Measurements from ENCODE around the gene RHOT2. TPM values are rescaled to one million over a fixed set of nuclear protein-coding genes. Genes with fewer than 3 reads are reported as not detected.

The RHOT2 gene
- total RNA-seq, 2 donors from 2014 or later = 62.0 to 80.4 TPM

DNA sequence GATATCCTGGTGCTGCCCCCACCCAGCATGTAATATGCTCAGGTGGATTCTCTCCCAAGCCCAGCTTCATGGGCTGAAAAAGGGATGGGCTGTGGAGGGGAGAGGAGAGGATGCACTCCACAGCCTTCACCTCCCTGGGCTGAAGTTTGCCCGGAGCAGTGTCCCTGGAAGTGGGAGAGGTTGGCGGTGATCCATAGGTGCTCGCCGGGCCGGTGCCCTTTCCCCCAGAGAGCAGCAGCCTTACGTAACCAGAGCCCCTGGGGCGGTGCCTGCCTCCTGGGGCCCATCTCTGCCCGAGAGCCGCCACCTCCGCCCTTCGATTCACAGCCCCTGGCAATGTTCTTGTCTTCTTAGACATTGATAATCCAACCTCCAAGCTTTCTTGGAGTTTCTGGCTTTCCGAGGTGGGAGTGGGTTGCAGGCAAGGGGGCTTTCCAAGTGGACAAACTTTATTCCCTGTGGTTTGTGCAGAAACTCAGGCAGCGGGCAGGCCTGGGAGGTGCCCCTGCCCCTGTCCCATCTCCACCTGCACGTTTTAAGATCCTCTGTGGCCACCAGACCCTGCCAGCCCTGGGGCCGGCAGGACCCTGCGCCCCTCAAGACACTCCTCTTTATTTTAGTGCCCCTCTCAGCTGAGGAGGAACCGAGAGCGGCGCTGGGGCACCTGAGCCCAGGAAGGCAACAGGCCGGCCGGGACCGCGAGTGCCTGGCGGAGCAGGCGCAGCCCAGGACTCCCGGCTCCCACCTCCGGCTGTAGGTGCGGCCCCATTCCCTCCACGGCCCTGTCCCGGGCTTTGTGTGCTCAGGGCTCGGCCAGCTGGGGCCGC, 21.9 kb upstream of the RHOT2 start:
- no peak for ATAC-seq (ENCODE audit: insufficient number of reproducible peaks, low FRiP score, low read depth)
- Histone ChIP-seq H3K9me3 (no peaks in the 10 kb centered on the region), H3K4me3 (no peak overlapping the region), H3K27me3 (replicated peaks; ENCODE audit: insufficient read depth) (no peaks in the 10 kb centered on the region), H3K27ac (no peak overlapping the region), H3K4me1 (ENCODE audit: control insufficient read depth in 1 of 2, low read depth in 2 of 2) (peaks cover 25 to 40% of the 10 kb centered on the region in 2 donors), H3K36me3 (no peaks in the 10 kb centered on the region)
- TF ChIP-seq, protein P1, sequence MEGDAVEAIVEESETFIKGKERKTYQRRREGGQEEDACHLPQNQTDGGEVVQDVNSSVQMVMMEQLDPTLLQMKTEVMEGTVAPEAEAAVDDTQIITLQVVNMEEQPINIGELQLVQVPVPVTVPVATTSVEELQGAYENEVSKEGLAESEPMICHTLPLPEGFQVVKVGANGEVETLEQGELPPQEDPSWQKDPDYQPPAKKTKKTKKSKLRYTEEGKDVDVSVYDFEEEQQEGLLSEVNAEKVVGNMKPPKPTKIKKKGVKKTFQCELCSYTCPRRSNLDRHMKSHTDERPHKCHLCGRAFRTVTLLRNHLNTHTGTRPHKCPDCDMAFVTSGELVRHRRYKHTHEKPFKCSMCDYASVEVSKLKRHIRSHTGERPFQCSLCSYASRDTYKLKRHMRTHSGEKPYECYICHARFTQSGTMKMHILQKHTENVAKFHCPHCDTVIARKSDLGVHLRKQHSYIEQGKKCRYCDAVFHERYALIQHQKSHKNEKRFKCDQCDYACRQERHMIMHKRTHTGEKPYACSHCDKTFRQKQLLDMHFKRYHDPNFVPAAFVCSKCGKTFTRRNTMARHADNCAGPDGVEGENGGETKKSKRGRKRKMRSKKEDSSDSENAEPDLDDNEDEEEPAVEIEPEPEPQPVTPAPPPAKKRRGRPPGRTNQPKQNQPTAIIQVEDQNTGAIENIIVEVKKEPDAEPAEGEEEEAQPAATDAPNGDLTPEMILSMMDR (IDR thresholded peaks at IDR 0.05) = no peak
- DNase-seq (ENCODE audit: low spot score) = no peak

DNA sequence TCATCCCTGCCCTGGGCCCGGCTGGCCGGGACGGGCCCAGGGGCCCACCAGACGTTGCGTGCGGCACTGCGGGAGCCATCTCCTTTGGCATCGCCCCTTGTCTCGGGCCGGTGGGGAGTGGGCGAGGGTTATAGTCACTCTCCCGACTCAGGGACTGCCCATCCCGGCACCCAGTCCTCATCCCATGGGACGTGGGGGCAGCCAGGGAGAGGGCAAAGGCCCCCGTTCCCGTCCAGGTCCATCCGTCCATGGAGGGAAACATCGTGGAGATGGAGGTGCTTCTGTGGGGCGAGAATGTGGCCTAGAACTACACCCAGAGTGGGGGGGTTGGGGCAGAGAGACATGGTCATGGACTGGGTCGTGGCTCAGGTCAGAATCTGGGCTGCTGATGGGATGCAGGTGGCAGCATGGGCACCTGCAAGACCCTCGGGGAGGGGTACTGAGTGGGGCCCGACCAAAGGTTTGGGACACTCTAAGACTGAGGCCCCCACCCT, 21.2 kb upstream of the RHOT2 start:
- ATAC-seq (ENCODE audit: insufficient number of reproducible peaks, low FRiP score, low read depth) (no peak), DNase-seq (ENCODE audit: low spot score) (no peak)
- no peaks in the 10 kb centered on the region for H3K27me3 ChIP-seq (replicated peaks; ENCODE audit: insufficient read depth)
- H3K27ac ChIP-seq = no peak overlapping the region
- H3K36me3 ChIP-seq = no peaks in the 10 kb centered on the region
- no peak overlapping the region for H3K4me3 ChIP-seq
- H3K4me1 ChIP-seq (ENCODE audit: control insufficient read depth in 1 of 2, low read depth in 2 of 2) = peaks cover 25 to 38% of the 10 kb centered on the region in 2 donors
- H3K9me3 ChIP-seq = no peaks in the 10 kb centered on the region
- TF ChIP-seq, protein P1 (IDR thresholded peaks at IDR 0.05) = no peak

DNA sequence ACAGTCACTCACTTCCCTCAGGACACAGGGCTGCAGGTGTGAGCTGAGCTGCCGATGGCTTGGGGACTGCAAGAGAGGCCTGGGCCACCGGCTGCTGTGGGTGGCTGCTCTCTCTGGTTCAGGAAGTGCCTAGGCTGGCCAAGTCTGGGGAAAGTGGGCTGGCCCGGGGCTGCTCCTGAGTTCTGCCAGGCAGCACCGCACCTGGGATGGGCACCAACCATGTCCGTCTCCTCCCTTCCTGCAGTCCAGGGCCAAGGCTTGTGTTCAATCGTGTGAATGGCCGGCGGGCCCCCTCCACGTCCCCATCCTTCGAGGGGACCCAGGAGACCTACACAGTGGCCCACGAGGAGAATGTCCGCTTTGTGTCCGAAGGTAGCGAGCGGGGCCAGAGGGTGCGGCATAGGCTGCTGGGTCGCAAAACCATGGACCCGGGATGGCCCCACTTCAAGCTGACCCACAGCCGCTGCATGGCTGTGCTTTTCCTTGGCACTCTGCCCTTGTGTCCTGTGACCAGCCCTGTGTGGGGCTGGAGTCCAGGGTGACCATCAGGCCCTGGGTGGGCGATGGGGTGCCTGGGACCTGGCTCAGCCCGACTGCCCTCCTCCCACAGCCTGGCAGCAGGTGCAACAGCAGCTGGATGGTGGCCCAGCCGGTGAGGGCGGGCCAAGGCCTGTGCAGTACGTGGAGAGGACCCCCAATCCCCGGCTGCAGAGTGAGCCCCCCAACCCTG, 20.6 kb upstream of the RHOT2 start:
- no peak overlapping the region for H3K4me3 ChIP-seq
- TF ChIP-seq, protein P1 (IDR thresholded peaks at IDR 0.05) = no peak
- H3K9me3 ChIP-seq = no peaks in the 10 kb centered on the region
- H3K27ac ChIP-seq = no peak overlapping the region
- no peaks in the 10 kb centered on the region for H3K27me3 ChIP-seq (replicated peaks; ENCODE audit: insufficient read depth)
- peaks cover 24 to 37% of the 10 kb centered on the region in 2 donors for H3K4me1 ChIP-seq (ENCODE audit: control insufficient read depth in 1 of 2, low read depth in 2 of 2)
- no peaks in the 10 kb centered on the region for H3K36me3 ChIP-seq
- no peak for ATAC-seq (ENCODE audit: insufficient number of reproducible peaks, low FRiP score, low read depth)
- no peak for DNase-seq (ENCODE audit: low spot score)

DNA sequence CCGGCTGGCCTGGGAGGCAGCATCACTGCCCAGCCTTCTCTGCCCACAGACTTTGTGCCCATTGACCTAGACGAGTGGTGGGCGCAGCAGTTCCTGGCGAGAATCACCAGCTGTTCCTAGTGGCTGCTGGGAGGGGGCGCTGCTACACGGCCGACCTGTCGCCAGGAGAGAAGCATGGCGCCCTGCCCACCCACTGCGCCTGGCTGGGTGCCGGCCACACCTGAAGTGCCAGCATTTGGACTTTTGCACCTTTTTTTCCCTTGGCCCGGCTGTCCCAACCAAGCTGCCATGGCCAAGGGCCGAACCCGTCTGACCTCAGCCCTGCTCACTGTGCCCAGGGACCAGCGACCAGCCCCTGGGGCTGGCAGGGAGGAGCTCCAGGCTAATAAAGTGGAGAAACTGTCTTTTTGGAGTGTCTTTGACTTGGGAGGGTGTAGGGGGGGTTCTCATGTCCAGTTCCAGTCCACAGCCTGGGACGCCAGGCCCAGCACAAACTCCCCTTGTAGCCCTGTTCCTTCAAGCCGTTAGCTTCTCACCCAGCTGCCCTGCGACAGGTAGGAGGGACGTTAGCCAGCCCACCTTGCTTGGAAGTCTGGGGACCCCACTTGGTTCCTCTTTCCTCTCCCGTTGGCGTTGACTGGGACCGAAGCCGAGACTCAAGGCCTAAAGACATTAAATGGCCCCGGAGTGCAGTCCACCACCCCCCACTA, 19.7 kb upstream of the RHOT2 start:
- peak overlapping the region; percentile 71 to 81 for H3K27ac ChIP-seq
- peaks cover 15 to 28% of the 10 kb centered on the region in 2 donors for H3K4me1 ChIP-seq (ENCODE audit: control insufficient read depth in 1 of 2, low read depth in 2 of 2)
- no peaks in the 10 kb centered on the region for H3K27me3 ChIP-seq (replicated peaks; ENCODE audit: insufficient read depth)
- H3K9me3 ChIP-seq = no peaks in the 10 kb centered on the region
- TF ChIP-seq, protein P1 (IDR thresholded peaks at IDR 0.05) = no peak
- H3K36me3 ChIP-seq = no peaks in the 10 kb centered on the region
- ATAC-seq (ENCODE audit: insufficient number of reproducible peaks, low FRiP score, low read depth) (no peak), DNase-seq (ENCODE audit: low spot score) (no peak)
- H3K4me3 ChIP-seq = peak overlapping the region; percentile 79

Data from thoracic aorta (tissue), 2 donors.